Activated B cell treated with CpG ODN at 0.5 μM for 24 hours (primary cell): Measurements from ENCODE around the gene PPP1R1C. TPM values are rescaled to one million over a fixed set of nuclear protein-coding genes. Genes with fewer than 3 reads are reported as not detected.
"Not testable (repeated sequence)": the region's sequence is repeated elsewhere in the genome, so short reads cannot be mapped to it uniquely, and the experiment has no call there.

ENCODE experiments used
- ATAC-seq: fragments of 200-7000 bp; cut with Tn5 transposase; one replicate; pipeline ENCODE4 v1.10.0; 2021; ENCODE audit warnings: low read depth, mild to moderate bottlenecking, moderate library complexity
- CTCF ChIA-PET: fragments of 350-600 bp; sonication (Branson Sonifier 250); formaldehyde crosslinking; loops from one replicate; lab custom pipeline; 2021; ENCODE audit warnings: antibody characterized with exemption; lab: Charles Lee
- POLR2A ChIA-PET: fragments of 350-600 bp; sonication (Branson Sonifier 250); formaldehyde crosslinking; loops from one replicate; lab custom pipeline; 2021; ENCODE audit warnings: antibody characterized with exemption; lab: Charles Lee
- DNase-seq: peaks from one replicate; pipeline ENCODE4 v3.0.0; 2022
- H3K27ac Mint-ChIP-seq: one replicate; pipeline ENCODE4 v1.8.0; 2020; ENCODE audit warnings: mixed read lengths
- H3K27me3 Mint-ChIP-seq: one replicate; pipeline ENCODE4 v1.8.0; 2021; ENCODE audit warnings: mixed read lengths
- H3K36me3 Mint-ChIP-seq: one replicate; pipeline ENCODE4 v1.8.0; 2021; ENCODE audit warnings: low read depth, mixed read lengths
- H3K4me1 Mint-ChIP-seq: one replicate; pipeline ENCODE4 v1.8.0; 2021; ENCODE audit warnings: mixed read lengths
- H3K4me3 Mint-ChIP-seq: one replicate; pipeline ENCODE4 v1.8.0; 2020; ENCODE audit warnings: mild to moderate bottlenecking, mixed read lengths
- H3K9me3 Mint-ChIP-seq: one replicate; pipeline ENCODE4 v1.8.0; 2020; ENCODE audit warnings: mixed read lengths
- CTCF ChIP-seq: fragments of 200-600 bp; IDR thresholded peaks from one replicate; pipeline ENCODE4 v1.8.0; 2022; ENCODE audit warnings: antibody characterized with exemption, mild to moderate bottlenecking
- intact Hi-C: fragments of 100-400 bp; cut with micrococcal nuclease; formaldehyde crosslinking; loops from one replicate; pipeline ENCODE4 v1.15.1; 2024
- total RNA-seq: library from RNA; stranded (reverse); gene quantifications from 2 replicates; pipeline ENCODE4 v1.2.3, GENCODE V29; 2022

The PPP1R1C gene
- total RNA-seq, 1 donor from 2014 or later, result not detected

DNA sequence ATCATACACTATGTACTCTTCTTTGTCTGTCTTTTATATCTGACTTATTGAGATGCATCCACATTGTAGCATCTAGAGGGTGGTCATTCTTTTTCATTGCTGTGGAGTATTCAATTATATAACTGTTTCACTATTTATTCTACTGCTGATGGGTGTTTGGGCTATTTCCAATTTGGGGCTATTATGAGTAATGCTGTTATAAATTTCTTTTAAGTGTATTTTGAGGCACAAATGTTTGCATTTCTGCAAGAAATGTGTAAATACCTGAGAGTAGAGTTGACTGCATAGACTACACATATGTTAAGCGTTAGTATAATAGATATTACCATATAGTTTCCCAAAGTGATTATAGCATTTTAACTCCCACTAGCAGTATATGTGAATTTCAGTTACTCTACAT is 26.9 kb upstream of the PPP1R1C start:
- ChIA-PET POLR2A (no interaction called here), CTCF (no interaction called here)
- Mint-ChIP-seq H3K36me3 (no peaks in the 10 kb centered on the region), H3K4me3 (no peak overlapping the region), H3K27ac (no peak overlapping the region), H3K4me1 (peaks cover 5% of the 10 kb centered on the region), H3K27me3 (peaks cover 2% of the 10 kb centered on the region), H3K9me3 (no peaks in the 10 kb centered on the region)
- TF ChIP-seq CTCF, result no peak
- DNase-seq, result no peak
- no peak for ATAC-seq
- intact Hi-C loops, result no loop called here

DNA sequence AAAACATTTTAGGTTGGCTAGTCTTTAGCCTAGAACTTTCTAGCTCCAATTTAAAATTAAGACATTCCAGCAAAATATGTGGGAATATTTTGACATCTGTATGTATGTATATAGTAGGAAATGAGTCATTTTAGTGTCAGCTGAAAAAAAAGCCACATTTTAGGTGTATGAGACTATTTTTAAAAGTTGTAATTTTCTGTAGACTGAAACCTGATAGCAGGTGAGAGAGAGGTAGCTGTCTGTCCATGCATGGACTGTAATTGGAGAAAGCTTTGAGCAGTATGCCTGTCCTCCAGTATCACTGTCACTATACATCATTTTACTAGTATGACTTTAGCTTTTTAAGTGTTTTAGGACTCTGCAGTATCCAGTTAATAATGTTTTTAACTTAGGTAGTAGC is 26.1 kb upstream of the PPP1R1C start:
- Mint-ChIP-seq H3K36me3 (no peaks in the 10 kb centered on the region), H3K27ac (no peak overlapping the region), H3K4me3 (no peak overlapping the region), H3K27me3 (peaks cover 2% of the 10 kb centered on the region), H3K9me3 (no peaks in the 10 kb centered on the region), H3K4me1 (peaks cover 2% of the 10 kb centered on the region)
- POLR2A ChIA-PET, result no interaction called here
- CTCF ChIA-PET, result no interaction called here
- TF ChIP-seq CTCF, result no peak
- ATAC-seq (no peak), DNase-seq (no peak)
- intact Hi-C loops, result no loop called here

DNA sequence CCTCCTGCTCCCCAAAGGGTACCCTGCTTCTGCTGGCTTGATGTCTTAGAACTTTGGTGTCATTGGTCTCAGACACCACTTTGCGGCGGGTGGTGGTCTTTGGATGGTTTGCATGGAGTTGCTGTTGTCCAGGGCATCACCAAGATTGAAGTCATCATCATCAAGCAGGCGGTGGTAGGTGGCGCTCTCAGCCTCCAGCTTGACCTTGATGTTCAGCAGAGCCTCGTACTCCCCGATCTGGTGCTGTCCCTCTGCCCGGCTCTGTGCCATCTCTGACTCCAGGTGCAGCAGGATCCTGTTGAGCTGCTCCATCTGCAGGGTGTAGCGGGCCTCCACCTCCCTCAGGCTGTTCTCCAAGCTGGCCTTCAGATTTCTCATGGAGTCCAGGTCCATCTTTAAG is 24.5 kb upstream of the PPP1R1C start:
- H3K27me3 Mint-ChIP-seq, DNase-seq, POLR2A ChIA-PET, H3K4me3 Mint-ChIP-seq, H3K4me1 Mint-ChIP-seq, H3K9me3 Mint-ChIP-seq, H3K36me3 Mint-ChIP-seq, H3K27ac Mint-ChIP-seq, intact Hi-C loops, ATAC-seq: not testable (repeated sequence)
- CTCF ChIA-PET, result interaction anchor here (0.6 to 1.4 kb wide), 3 partner anchors 57 to 118 kb away, joined by 3 to 5 read pairs (median 4); no protein-coding TSS in a partner anchor

DNA sequence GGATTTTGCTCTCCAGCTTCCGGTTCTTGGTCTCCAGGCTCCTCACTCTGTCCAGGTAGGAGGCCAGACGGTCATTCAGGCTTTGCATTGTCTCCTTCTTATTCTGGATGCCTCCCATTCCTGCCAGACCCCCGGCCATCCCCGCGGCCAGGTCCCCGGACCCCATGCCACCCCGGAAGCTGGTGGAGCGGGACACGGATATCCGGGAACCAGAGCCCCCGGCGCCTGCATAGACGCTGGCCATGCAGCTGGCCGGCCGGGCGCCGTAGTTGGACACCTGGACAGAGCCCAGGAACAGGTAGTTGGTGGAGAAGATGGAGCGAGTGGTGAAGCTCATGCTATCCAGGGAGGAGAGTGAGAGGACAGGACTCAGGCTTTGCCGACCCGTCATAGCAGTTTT is 23.5 kb upstream of the PPP1R1C start:
- no peaks in the 10 kb centered on the region for H3K4me1 Mint-ChIP-seq
- DNase-seq, result no peak

GRCh38 chr2:181970160-181970794 is 15.4 kb upstream of the PPP1R1C start:
- CTCF ChIA-PET, result interaction anchor here (1.2 to 1.4 kb wide), 2 partner anchors 108 to 111 kb away, joined by 4 to 7 read pairs; no protein-coding TSS in a partner anchor
- peaks cover 4% of the 10 kb centered on the region for H3K4me1 Mint-ChIP-seq
- H3K9me3 Mint-ChIP-seq, result peaks cover 2% of the 10 kb centered on the region
- no peak overlapping the region for H3K4me3 Mint-ChIP-seq
- intact Hi-C loops, result loop anchor here (1.0 kb wide), 1 partner anchor 107 kb away; no protein-coding TSS in a partner anchor
- no peak for TF ChIP-seq CTCF
- no peak overlapping the region for H3K27ac Mint-ChIP-seq
- no peak for ATAC-seq
- DNase-seq, result no peak
- H3K27me3 Mint-ChIP-seq, result peaks cover 2% of the 10 kb centered on the region
- H3K36me3 Mint-ChIP-seq, result no peaks in the 10 kb centered on the region
- POLR2A ChIA-PET, result no interaction called here

More for the DNA sequence above, 23.5 kb upstream of the PPP1R1C start:
- ChIA-PET POLR2A (no interaction called here), CTCF (interaction anchor here (0.9 kb wide), 1 partner anchor 13 kb away, joined by 3 read pairs; no protein-coding TSS in a partner anchor)
- Mint-ChIP-seq H3K36me3 (no peaks in the 10 kb centered on the region), H3K4me3 (no peak overlapping the region), H3K27ac (no peak overlapping the region), H3K9me3 (peaks cover 2% of the 10 kb centered on the region), H3K27me3 (no peaks in the 10 kb centered on the region)
- ATAC-seq, result no peak
- intact Hi-C loops, result no loop called here
- no peak for TF ChIP-seq CTCF
